Measurements from ENCODE around the gene PTBP3.

DNA sequence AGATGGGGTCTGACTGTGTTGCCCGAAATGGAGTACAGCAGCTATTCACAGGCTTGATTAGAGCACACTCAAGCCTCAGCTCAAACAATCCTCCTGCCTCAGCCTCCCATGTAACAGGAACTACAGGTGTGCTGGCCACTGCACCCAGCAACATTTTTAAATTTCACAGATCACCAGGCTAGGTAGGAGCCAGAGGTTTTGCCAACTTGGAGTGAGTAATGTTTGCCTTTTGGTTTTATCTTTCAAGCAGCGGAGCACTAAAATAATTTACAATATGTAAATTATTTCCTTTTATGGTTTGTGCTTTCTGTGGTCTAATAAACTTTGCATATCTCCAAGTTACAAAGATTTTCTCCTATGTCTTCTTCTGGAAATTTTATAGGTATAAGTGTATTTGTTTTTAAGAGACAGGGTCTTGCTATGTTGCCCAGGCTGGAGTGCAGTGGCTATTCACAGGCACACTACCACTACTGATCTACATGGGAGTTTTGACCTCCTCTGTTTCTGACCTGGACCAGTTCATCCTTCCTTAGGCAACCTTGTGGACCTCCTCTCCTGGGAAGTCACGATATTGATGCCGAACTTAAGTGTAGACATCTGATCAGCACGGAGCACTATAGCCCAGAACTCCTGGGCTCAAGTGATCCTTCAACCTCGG is 91.1 kb downstream of the PTBP3 start:
- TF ChIP-seq, protein P1, sequence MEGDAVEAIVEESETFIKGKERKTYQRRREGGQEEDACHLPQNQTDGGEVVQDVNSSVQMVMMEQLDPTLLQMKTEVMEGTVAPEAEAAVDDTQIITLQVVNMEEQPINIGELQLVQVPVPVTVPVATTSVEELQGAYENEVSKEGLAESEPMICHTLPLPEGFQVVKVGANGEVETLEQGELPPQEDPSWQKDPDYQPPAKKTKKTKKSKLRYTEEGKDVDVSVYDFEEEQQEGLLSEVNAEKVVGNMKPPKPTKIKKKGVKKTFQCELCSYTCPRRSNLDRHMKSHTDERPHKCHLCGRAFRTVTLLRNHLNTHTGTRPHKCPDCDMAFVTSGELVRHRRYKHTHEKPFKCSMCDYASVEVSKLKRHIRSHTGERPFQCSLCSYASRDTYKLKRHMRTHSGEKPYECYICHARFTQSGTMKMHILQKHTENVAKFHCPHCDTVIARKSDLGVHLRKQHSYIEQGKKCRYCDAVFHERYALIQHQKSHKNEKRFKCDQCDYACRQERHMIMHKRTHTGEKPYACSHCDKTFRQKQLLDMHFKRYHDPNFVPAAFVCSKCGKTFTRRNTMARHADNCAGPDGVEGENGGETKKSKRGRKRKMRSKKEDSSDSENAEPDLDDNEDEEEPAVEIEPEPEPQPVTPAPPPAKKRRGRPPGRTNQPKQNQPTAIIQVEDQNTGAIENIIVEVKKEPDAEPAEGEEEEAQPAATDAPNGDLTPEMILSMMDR (conservative IDR thresholded peaks at IDR 0.05; ENCODE audit: low read depth, low read length) = no peak
- TF ChIP-seq EZH2 (IDR thresholded peaks at IDR 0.05; ENCODE audit: borderline replicate concordance, low read depth, low read length, poor library complexity, severe bottlenecking) = no peak
